Liver (tissue), 9 donors: ENCODE results near the gene MSL1. TPM values are rescaled to one million over a fixed set of nuclear protein-coding genes. Genes with fewer than 3 reads are reported as not detected.

Experiments used
- DNase-seq: peaks from one replicate; pipeline ENCODE4 v3.0.0-alpha.2; 2017; ENCODE audit warnings: low spot score
- H3K27ac ChIP-seq, 2 donors: one replicate each; pipeline ENCODE4 v1.7.0; 2013; ENCODE audit warnings: inconsistent platforms in 2 of 2, low read length in 2 of 2, control low read depth in 1 of 2, low read depth in 1 of 2, mild to moderate bottlenecking in 1 of 2
- H3K27me3 ChIP-seq, 4 donors: one replicate each; pipeline versions ENCODE4 v1.6.1 to v1.7.0; 2013; ENCODE audit warnings: low read length in 3 of 4, inconsistent platforms in 1 of 4, mild to moderate bottlenecking in 1 of 4, moderate library complexity in 1 of 4; ENCODE audit not compliant: control insufficient read depth in 4 of 4, insufficient read depth in 4 of 4
- H3K36me3 ChIP-seq, 4 donors: one replicate each; pipeline versions ENCODE4 v1.6.1 to v1.7.0; 2013; ENCODE audit warnings: low read length in 3 of 4, mild to moderate bottlenecking in 3 of 4, low read depth in 1 of 4, moderate library complexity in 1 of 4; ENCODE audit not compliant: control insufficient read depth in 4 of 4, insufficient read depth in 3 of 4
- H3K4me1 ChIP-seq, 4 donors: one replicate each; pipeline versions ENCODE4 v1.6.1 to v1.7.0; 2013; ENCODE audit warnings: low read length in 3 of 4, mild to moderate bottlenecking in 3 of 4, moderate library complexity in 1 of 4; ENCODE audit not compliant: control insufficient read depth in 4 of 4, insufficient read depth in 4 of 4
- H3K4me3 ChIP-seq, 3 donors: one replicate each; pipeline versions ENCODE4 v1.6.1 to v1.7.0; 2013; ENCODE audit warnings: low read length in 3 of 3, control low read depth in 1 of 3, low read depth in 1 of 3, mild to moderate bottlenecking in 1 of 3
- H3K9ac ChIP-seq, 2 donors: one replicate each; pipeline ENCODE4 v1.7.0; 2013; ENCODE audit warnings: low read length in 2 of 2, mild to moderate bottlenecking in 2 of 2, moderate library complexity in 2 of 2, control low read depth in 1 of 2, low read depth in 1 of 2
- H3K9me3 ChIP-seq, 4 donors: one replicate each; pipeline versions ENCODE4 v1.6.1 to v1.7.0; 2013; ENCODE audit warnings: low read length in 3 of 4; ENCODE audit not compliant: control insufficient read depth in 4 of 4
- ATF3 ChIP-seq: IDR thresholded peaks from 2 replicates; pipeline ENCODE4 v1.6.1; 2016; ENCODE audit warnings: antibody characterized with exemption
- FOXA1 ChIP-seq: IDR thresholded peaks from 2 replicates; pipeline ENCODE4 v1.6.1; 2016; ENCODE audit warnings: antibody characterized with exemption
- FOXA2 ChIP-seq: IDR thresholded peaks from 2 replicates; pipeline ENCODE4 v1.6.1; 2016; ENCODE audit warnings: antibody characterized with exemption
- GABPA ChIP-seq, 2 donors: IDR thresholded peaks in 1 of 2; conservative IDR thresholded peaks in 1 of 2; 2 replicates each; pipeline ENCODE4 v1.6.1; 2016; ENCODE audit warnings: antibody characterized with exemption in 2 of 2, mild to moderate bottlenecking in 1 of 2, moderate library complexity in 1 of 2
- HNF4A ChIP-seq, 2 donors: conservative IDR thresholded peaks; 2 replicates each; pipeline ENCODE4 v1.6.1; 2016; ENCODE audit warnings: antibody characterized with exemption in 2 of 2, mild to moderate bottlenecking in 2 of 2
- JUND ChIP-seq, 2 donors: IDR thresholded peaks; 2 replicates each; pipeline ENCODE4 v1.6.1; 2016; ENCODE audit warnings: antibody characterized with exemption in 2 of 2
- MAX ChIP-seq: IDR thresholded peaks from 2 replicates; pipeline ENCODE4 v1.6.1; 2016; ENCODE audit warnings: antibody characterized with exemption
- NR2F2 ChIP-seq: IDR thresholded peaks from 2 replicates; pipeline ENCODE4 v1.6.1; 2016; ENCODE audit warnings: antibody characterized with exemption
- RAD21 ChIP-seq, 2 donors: IDR thresholded peaks; 2 replicates each; pipeline ENCODE4 v1.6.1; 2016; ENCODE audit warnings: antibody characterized with exemption in 2 of 2, mild to moderate bottlenecking in 2 of 2
- RXRA ChIP-seq, 2 donors: IDR thresholded peaks; 2 replicates each; pipeline ENCODE4 v1.6.1; 2017 to 2018; ENCODE audit warnings: antibody characterized with exemption in 2 of 2, mild to moderate bottlenecking in 1 of 2
- SP1 ChIP-seq: IDR thresholded peaks from 2 replicates; pipeline ENCODE4 v1.6.1; 2018; ENCODE audit warnings: antibody characterized with exemption, mild to moderate bottlenecking
- TAF1 ChIP-seq: conservative IDR thresholded peaks from 2 replicates; pipeline ENCODE4 v1.6.1; 2016; ENCODE audit warnings: antibody characterized with exemption, mild to moderate bottlenecking
- YY1 ChIP-seq: IDR thresholded peaks from 2 replicates; pipeline ENCODE4 v1.6.1; 2016; ENCODE audit warnings: antibody characterized with exemption, mild to moderate bottlenecking
- WGBS: extraction: QIAGEN DNeasy Blood & Tissue Kit; methylation state at CpG from one replicate; pipeline ENCODE4 v1.1.7; 2013; 5-methylcytosine and 5-hydroxymethylcytosine counted together
- polyA plus RNA-seq, 2 donors: library from polyadenylated mRNA; stranded (reverse) in 1 of 2; unstranded in 1 of 2; fragments of 200-250 nt in 1 of 2; fragments of >200 nt in 1 of 2; fragmentation: Nextera tagmentation in 1 of 2; extraction: Ambion mirVana in 1 of 2; gene quantifications; one replicate each; pipeline versions ENCODE4 v1.2.1 to v1.2.3, GENCODE V29; 2013 to 2015
- total RNA-seq, 2 donors: library from RNA; depleted of rRNA; stranded (reverse); fragments of >200 nt; gene quantifications; one replicate each; pipeline ENCODE4 v1.2.3, GENCODE V29; 2014
- TF ChIP-seq, protein P1 (sequence below): fragments of 150-350 bp; IDR thresholded peaks from 2 replicates; pipeline ENCODE4 v1.5.1; 2017; ENCODE audit warnings: improper control_type of control experiment, low read depth, low read length; ENCODE audit not compliant: missing input control
- TF ChIP-seq, protein P2 (sequence below): IDR thresholded peaks from 2 replicates; pipeline ENCODE4 v1.6.1; 2016; ENCODE audit warnings: antibody characterized with exemption, mild to moderate bottlenecking
- donor health status: healthy.
- donor health status: healthy.
- donor health status: healthy.
- donor health status: healthy.
- donor health status: healthy.

The MSL1 gene
- total and polyA plus RNA-seq, 4 donors, result 7.9 to 43.7 (median 23.6) TPM

DNA sequence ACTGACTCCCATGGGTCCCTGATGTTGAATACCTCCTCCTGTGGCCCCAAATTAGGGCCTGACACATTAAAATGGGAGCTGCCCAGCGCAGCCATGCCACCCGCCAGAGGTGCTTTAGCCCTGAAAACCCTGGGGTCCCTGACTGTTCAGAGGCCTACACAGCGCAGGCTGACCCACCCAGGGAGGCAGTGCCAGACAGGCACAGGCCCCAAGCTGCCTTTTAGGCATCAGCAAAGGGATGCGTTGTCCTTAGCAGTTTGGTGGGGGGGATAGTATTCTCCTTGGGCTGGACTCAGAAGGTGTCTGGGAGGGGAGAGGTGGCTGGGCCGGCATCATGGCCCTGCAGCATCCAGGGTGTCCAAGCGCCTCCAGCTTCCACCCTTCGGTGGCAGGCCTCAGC, 56.9 kb downstream of the MSL1 start:
- no peak for DNase-seq
- peaks cover 0 to 2% (median 0%) of the 10 kb centered on the region in 4 donors for H3K36me3 ChIP-seq
- H3K4me3 ChIP-seq, result no peak overlapping the region
- no peak overlapping the region for H3K27ac ChIP-seq
- H3K9me3 ChIP-seq, result no peaks in the 10 kb centered on the region
- 88% methylated on average over 7 of the region's 7 CpGs for WGBS
- no peak for TF ChIP-seq NR2F2
- TF ChIP-seq RXRA (IDR thresholded peaks at IDR 0.05), result no peak
- no peak for TF ChIP-seq GABPA (IDR thresholded peaks at IDR 0.05 in 1 of 2, conservative IDR thresholded peaks at IDR 0.05 in 1 of 2)
- H3K4me1 ChIP-seq, result peaks cover 13 to 38% (median 24%) of the 10 kb centered on the region in 4 donors
- no peaks in the 10 kb centered on the region for H3K27me3 ChIP-seq
- no peak overlapping the region for H3K9ac ChIP-seq

DNA sequence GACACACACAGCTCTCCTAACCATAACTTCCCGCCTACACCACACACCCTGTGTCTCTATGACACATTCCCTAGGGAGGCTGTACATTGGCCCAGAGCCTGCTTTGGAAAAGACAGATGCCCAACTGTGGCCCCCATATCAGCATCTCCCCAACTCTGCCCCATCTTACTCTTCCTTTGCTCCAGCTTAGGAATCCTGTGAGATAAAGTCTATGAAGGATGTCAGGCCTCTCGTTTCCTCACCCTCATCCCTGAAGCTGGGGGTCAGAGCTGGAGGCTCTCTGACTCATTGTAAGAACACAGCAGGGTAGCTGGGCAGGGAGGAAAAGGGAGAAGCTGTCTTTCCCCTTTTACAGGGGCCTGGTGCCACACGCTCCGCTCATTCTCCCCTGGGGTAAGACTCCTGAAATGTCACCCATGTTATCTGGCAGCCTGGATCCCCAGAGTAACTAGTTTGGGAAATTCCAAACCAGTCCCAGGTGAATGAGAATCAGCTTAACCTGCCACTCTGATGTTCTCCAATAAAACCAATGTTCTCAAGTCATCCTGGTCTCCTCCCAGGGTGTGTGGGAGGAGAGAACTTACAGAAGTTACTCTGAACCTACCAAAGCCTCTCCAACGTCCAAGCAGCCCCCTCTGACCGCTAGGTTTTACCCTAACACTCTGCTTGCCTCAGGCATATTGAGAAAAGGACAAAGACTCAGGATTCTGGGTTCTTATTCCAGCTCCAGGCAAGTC, 58.3 kb downstream of the MSL1 start:
- H3K4me3 ChIP-seq, result no peak overlapping the region
- TF ChIP-seq FOXA1 (no peak), RXRA (IDR thresholded peaks at IDR 0.05) (no peak), ATF3 (no peak), MAX (no peak), JUND (IDR thresholded peaks at IDR 0.05) (no peak)
- no peak overlapping the region for H3K27ac ChIP-seq
- H3K27me3 ChIP-seq, result no peaks in the 10 kb centered on the region
- H3K9me3 ChIP-seq, result no peaks in the 10 kb centered on the region
- H3K4me1 ChIP-seq, result peaks cover 13 to 40% (median 26%) of the 10 kb centered on the region in 4 donors
- DNase-seq, result no peak
- H3K36me3 ChIP-seq, result peaks cover 0 to 2% (median 0%) of the 10 kb centered on the region in 4 donors
- 77% methylated on average over 6 of the region's 6 CpGs for WGBS
- no peak overlapping the region for H3K9ac ChIP-seq

GRCh38 chr17:40180694-40181093, 58.9 kb downstream of the MSL1 start:
- WGBS, result 33% methylated on average over 5 of the region's 5 CpGs
- Histone ChIP-seq H3K36me3 (peaks cover 0 to 2% (median 0%) of the 10 kb centered on the region in 4 donors), H3K4me1 (peaks cover 15 to 43% (median 29%) of the 10 kb centered on the region in 4 donors), H3K27ac (no peak overlapping the region), H3K4me3 (no peak overlapping the region), H3K9me3 (no peaks in the 10 kb centered on the region), H3K27me3 (no peaks in the 10 kb centered on the region), H3K9ac (no peak overlapping the region)
- no peak for TF ChIP-seq ATF3
- peak in 1 of 2 donors; percentile 57 for TF ChIP-seq RXRA (IDR thresholded peaks at IDR 0.05)
- peak; percentile 28 to 57 for TF ChIP-seq HNF4A (conservative IDR thresholded peaks at IDR 0.05)
- no peak for DNase-seq

DNA sequence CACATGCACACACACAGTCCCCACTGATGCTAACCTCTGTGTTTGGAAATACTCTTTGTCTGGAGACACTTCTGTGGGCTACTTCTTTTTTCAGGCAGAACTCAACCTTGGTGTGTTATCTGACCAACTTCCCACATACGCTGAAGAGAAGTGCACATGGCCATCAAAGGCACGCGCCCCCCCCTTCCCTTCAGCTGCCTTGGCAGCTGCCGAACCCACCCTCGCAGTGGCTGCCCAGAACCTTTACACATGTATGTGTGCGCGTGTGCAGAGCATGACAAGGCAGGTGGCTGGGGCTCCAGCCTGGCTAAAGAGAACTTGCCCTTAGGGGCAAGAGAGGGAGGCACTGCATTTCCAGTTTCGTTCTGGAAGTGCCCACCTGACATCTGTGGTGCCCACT, 59.4 kb downstream of the MSL1 start:
- Histone ChIP-seq H3K9ac (no peak overlapping the region), H3K27me3 (no peaks in the 10 kb centered on the region), H3K36me3 (peaks cover 0 to 2% (median 0%) of the 10 kb centered on the region in 4 donors), H3K9me3 (no peaks in the 10 kb centered on the region), H3K4me1 (peaks cover 17 to 43% (median 29%) of the 10 kb centered on the region in 4 donors), H3K4me3 (no peak overlapping the region), H3K27ac (no peak overlapping the region)
- no peak for DNase-seq
- 72% methylated on average over 8 of the region's 8 CpGs for WGBS
- TF ChIP-seq NR2F2 (no peak), FOXA2 (no peak), MAX (no peak), SP1 (no peak), TAF1 (no peak), YY1 (no peak), RAD21 (IDR thresholded peaks at IDR 0.05) (no peak), HNF4A (conservative IDR thresholded peaks at IDR 0.05) (no peak), ATF3 (no peak)
- TF ChIP-seq, protein P1, sequence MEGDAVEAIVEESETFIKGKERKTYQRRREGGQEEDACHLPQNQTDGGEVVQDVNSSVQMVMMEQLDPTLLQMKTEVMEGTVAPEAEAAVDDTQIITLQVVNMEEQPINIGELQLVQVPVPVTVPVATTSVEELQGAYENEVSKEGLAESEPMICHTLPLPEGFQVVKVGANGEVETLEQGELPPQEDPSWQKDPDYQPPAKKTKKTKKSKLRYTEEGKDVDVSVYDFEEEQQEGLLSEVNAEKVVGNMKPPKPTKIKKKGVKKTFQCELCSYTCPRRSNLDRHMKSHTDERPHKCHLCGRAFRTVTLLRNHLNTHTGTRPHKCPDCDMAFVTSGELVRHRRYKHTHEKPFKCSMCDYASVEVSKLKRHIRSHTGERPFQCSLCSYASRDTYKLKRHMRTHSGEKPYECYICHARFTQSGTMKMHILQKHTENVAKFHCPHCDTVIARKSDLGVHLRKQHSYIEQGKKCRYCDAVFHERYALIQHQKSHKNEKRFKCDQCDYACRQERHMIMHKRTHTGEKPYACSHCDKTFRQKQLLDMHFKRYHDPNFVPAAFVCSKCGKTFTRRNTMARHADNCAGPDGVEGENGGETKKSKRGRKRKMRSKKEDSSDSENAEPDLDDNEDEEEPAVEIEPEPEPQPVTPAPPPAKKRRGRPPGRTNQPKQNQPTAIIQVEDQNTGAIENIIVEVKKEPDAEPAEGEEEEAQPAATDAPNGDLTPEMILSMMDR, result no peak
- TF ChIP-seq, protein P2, sequence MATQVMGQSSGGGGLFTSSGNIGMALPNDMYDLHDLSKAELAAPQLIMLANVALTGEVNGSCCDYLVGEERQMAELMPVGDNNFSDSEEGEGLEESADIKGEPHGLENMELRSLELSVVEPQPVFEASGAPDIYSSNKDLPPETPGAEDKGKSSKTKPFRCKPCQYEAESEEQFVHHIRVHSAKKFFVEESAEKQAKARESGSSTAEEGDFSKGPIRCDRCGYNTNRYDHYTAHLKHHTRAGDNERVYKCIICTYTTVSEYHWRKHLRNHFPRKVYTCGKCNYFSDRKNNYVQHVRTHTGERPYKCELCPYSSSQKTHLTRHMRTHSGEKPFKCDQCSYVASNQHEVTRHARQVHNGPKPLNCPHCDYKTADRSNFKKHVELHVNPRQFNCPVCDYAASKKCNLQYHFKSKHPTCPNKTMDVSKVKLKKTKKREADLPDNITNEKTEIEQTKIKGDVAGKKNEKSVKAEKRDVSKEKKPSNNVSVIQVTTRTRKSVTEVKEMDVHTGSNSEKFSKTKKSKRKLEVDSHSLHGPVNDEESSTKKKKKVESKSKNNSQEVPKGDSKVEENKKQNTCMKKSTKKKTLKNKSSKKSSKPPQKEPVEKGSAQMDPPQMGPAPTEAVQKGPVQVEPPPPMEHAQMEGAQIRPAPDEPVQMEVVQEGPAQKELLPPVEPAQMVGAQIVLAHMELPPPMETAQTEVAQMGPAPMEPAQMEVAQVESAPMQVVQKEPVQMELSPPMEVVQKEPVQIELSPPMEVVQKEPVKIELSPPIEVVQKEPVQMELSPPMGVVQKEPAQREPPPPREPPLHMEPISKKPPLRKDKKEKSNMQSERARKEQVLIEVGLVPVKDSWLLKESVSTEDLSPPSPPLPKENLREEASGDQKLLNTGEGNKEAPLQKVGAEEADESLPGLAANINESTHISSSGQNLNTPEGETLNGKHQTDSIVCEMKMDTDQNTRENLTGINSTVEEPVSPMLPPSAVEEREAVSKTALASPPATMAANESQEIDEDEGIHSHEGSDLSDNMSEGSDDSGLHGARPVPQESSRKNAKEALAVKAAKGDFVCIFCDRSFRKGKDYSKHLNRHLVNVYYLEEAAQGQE, result no peak
